Panc1 (cell line): ENCODE measurements around the gene LRRK1. TPM values are rescaled to one million over a fixed set of nuclear protein-coding genes. Genes with fewer than 3 reads are reported as not detected.

Experiments used
- ATAC-seq: fragments of 200-7000 bp; cut with Tn5 transposase; 2 replicates; pipeline ENCODE4 v1.9.1; 2020; ENCODE audit warnings: mild to moderate bottlenecking, moderate library complexity
- BruUV-seq: library from RNA; stranded (reverse); fragments of 400-500 nt; replicated peaks from 2 replicates; lab custom pipeline; 2021; lab: Mats Ljungman, UMichigan
- CTCF ChIA-PET: fragments of 300-600 bp; sonication (Branson Sonifier 250); formaldehyde crosslinking; loops from one replicate; lab custom pipeline; 2022; ENCODE audit warnings: antibody characterized with exemption; lab: Charles Lee
- POLR2A ChIA-PET: fragments of 300-600 bp; sonication (Branson Sonifier 250); formaldehyde crosslinking; loops from one replicate; lab custom pipeline; 2022; ENCODE audit warnings: antibody characterized with exemption; lab: Charles Lee
- DNase-seq: peaks from one replicate; pipeline ENCODE4 v3.0.0-alpha.2; 2010; ENCODE audit warnings: low read depth, low spot score
- H3K27ac ChIP-seq: 2 replicates; pipeline ENCODE4 v1.5.1; 2011; ENCODE audit warnings: mild to moderate bottlenecking, low read length, inconsistent platforms
- H3K27me3 ChIP-seq: fragments of 200-500 bp; sonication (Bioruptor generic); 2 replicates; pipeline ENCODE4 v1.6.0; 2014; ENCODE audit warnings: low read length, inconsistent platforms; ENCODE audit not compliant: control insufficient read depth, insufficient read depth
- H3K36me3 ChIP-seq: fragments of 200-500 bp; sonication (Bioruptor generic); 2 replicates; pipeline ENCODE4 v1.5.1; 2014; ENCODE audit warnings: inconsistent platforms, mild to moderate bottlenecking, low read length, moderate library complexity; ENCODE audit not compliant: control insufficient read depth, insufficient read depth
- H3K4me1 ChIP-seq: 2 replicates; pipeline ENCODE4 v1.5.1; 2011; ENCODE audit warnings: inconsistent platforms, mild to moderate bottlenecking, low read length, moderate library complexity; ENCODE audit not compliant: control insufficient read depth, insufficient read depth
- H3K4me3 ChIP-seq, 2 experiments: 2 replicates each; pipeline ENCODE4 v1.5.1; 2011 to 2012; ENCODE audit warnings: low read depth in 2 of 2, low read length in 2 of 2, mild to moderate bottlenecking in 2 of 2, inconsistent platforms in 1 of 2, moderate library complexity in 1 of 2
- H3K9me3 ChIP-seq: fragments of 200-500 bp; sonication (Bioruptor generic); 2 replicates; pipeline ENCODE4 v1.5.1; 2014; ENCODE audit warnings: low read depth, mild to moderate bottlenecking, inconsistent platforms, low read length, moderate library complexity; ENCODE audit not compliant: control insufficient read depth, insufficient read depth
- CTCF ChIP-seq: fragments of 450-650 bp; IDR thresholded peaks from 2 replicates; pipeline ENCODE4 v1.5.1; 2017; ENCODE audit warnings: mild to moderate bottlenecking
- POLR2AphosphoS5 ChIP-seq: IDR thresholded peaks from 2 replicates; pipeline ENCODE4 v1.6.1; 2012; ENCODE audit warnings: mild to moderate bottlenecking, low read depth, low read length, moderate library complexity
- REST ChIP-seq, 2 experiments: IDR thresholded peaks; 2 replicates each; pipeline ENCODE4 v1.6.1; 2011 to 2012; ENCODE audit warnings: low read depth in 2 of 2, control low read depth in 1 of 2, low read length in 1 of 2, mild to moderate bottlenecking in 1 of 2, moderate library complexity in 1 of 2; ENCODE audit not compliant: insufficient read depth in 1 of 2
- SIN3A ChIP-seq: IDR thresholded peaks from 2 replicates; pipeline ENCODE4 v1.6.1; 2012; ENCODE audit warnings: low read depth, mild to moderate bottlenecking, low read length, moderate library complexity, borderline replicate concordance; ENCODE audit not compliant: insufficient read depth
- TCF7L2 ChIP-seq: IDR thresholded peaks from 2 replicates; pipeline ENCODE4 v1.6.1; 2011; ENCODE audit warnings: mild to moderate bottlenecking, low read depth, low read length, inconsistent platforms
- in situ Hi-C: cut with HindIII; loops from 2 replicates; pipeline ENCODE4 v1.10.0; 2016; ENCODE audit warnings: low sequenced_read_pairs, low pct_unique_long_range_greater_than_20kb
- intact Hi-C: fragments of 100-400 bp; cut with micrococcal nuclease; formaldehyde crosslinking; loops from one replicate; pipeline ENCODE4 v1.10.0; 2022; ENCODE audit not compliant: unreplicated experiment
- total RNA-seq: library from RNA; stranded (reverse); gene quantifications from one replicate; pipeline ENCODE4 v1.2.1, GENCODE V29; 2021; ENCODE audit not compliant: unreplicated experiment

The LRRK1 gene
- total RNA-seq, 1 experiment from 2014 or later: 88.0 TPM

- POLR2A ChIA-PET: no interaction called here
- Histone ChIP-seq H3K4me3 (peak overlapping the region; percentile 41 to 47), H3K36me3 (no peaks in the 10 kb centered on the region), H3K9me3 (no peaks in the 10 kb centered on the region), H3K27me3 (no peaks in the 10 kb centered on the region), H3K4me1 (0 out of 2 replicates have a peak, but pooled peaks cover 7% of the 10 kb centered on the region), H3K27ac (peak overlapping the region; percentile 29)
- CTCF ChIA-PET: no interaction called here
- BruUV-seq: no TSS peak
- in situ Hi-C loops (no loop called here), intact Hi-C loops (loop anchor here (1.0 kb wide), 1 partner anchor 169 kb away; no protein-coding TSS in a partner anchor)
- DNase-seq: peak; percentile 15
- TF ChIP-seq SIN3A: no peak
- TF ChIP-seq TCF7L2: no peak
- 0 out of 4 replicates have a peak, but pooled peaks of 1 of the 2 experiments have one; percentile 27 for TF ChIP-seq REST (IDR thresholded peaks at IDR 0.05; ENCODE audit: insufficient read depth in 1 of 2, low read depth in 2 of 2, low read length in 1 of 2)
- TF ChIP-seq POLR2AphosphoS5: no peak
- TF ChIP-seq CTCF: peak; percentile 100
- peak; percentile 93 for ATAC-seq
Measured at GRCh38 chr15:101088788-101089578, 169.8 kb downstream of the LRRK1 start.

- H3K4me1 ChIP-seq: 0 out of 2 replicates have a peak, but pooled peaks cover 7% of the 10 kb centered on the region
- intact Hi-C loops (loop anchor here (1.0 kb wide), 1 partner anchor 168 kb away; no protein-coding TSS in a partner anchor), in situ Hi-C loops (no loop called here)
- no peak for ATAC-seq
- H3K36me3 ChIP-seq: no peaks in the 10 kb centered on the region
- H3K4me3 ChIP-seq: no peak overlapping the region
- POLR2A ChIA-PET: no interaction called here
- TF ChIP-seq REST (IDR thresholded peaks at IDR 0.05; ENCODE audit: insufficient read depth in 1 of 2, low read depth in 2 of 2, low read length in 1 of 2) (no peak), POLR2AphosphoS5 (no peak), CTCF (no peak), SIN3A (no peak), TCF7L2 (no peak)
- BruUV-seq: no TSS peak
- DNase-seq: no peak
- H3K27ac ChIP-seq: peak overlapping the region; percentile 29
- CTCF ChIA-PET: no interaction called here
- H3K9me3 ChIP-seq: no peaks in the 10 kb centered on the region
- no peaks in the 10 kb centered on the region for H3K27me3 ChIP-seq
Measured at GRCh38 chr15:101089579-101090427, 170.6 kb downstream of the LRRK1 start.
